AG09309 (cell line): Measurements from ENCODE around the gene RAPGEF2.

ENCODE experiments used
- DNase-seq: peaks from one replicate; pipeline ENCODE4 v3.0.0-alpha.2; 2010; ENCODE audit warnings: low read depth
- H3K4me3 ChIP-seq: 2 replicates; pipeline ENCODE4 v1.5.1; 2011; ENCODE audit warnings: mild to moderate bottlenecking, low read depth, low read length, moderate library complexity; ENCODE audit not compliant: control insufficient read depth
- CTCF ChIP-seq: IDR thresholded peaks from 2 replicates; pipeline ENCODE4 v1.5.1; 2011; ENCODE audit warnings: mild to moderate bottlenecking, low read depth, low read length, inconsistent platforms; ENCODE audit not compliant: insufficient read depth, control insufficient read depth; ENCODE audit errors: missing control alignments

The RAPGEF2 gene

GRCh38 chr4:159268607-159269006 lies 165.7 kb downstream of the RAPGEF2 start:
- no peak for TF ChIP-seq CTCF
- no peak overlapping the region for H3K4me3 ChIP-seq
- DNase-seq: no peak

- DNase-seq: no peak
- no peak overlapping the region for H3K4me3 ChIP-seq
- TF ChIP-seq CTCF: no peak
Measured at GRCh38 chr4:159269116-159269515, 166.2 kb downstream of the RAPGEF2 start.

- DNase-seq: no peak
- TF ChIP-seq CTCF: no peak
- no peak overlapping the region for H3K4me3 ChIP-seq
Measured at GRCh38 chr4:159269956-159270355, 167.1 kb downstream of the RAPGEF2 start.

- TF ChIP-seq CTCF: no peak
- H3K4me3 ChIP-seq: no peak overlapping the region
- DNase-seq: no peak
Measured at GRCh38 chr4:159271856-159272255, 169.0 kb downstream of the RAPGEF2 start.

- no peak for TF ChIP-seq CTCF
- no peak overlapping the region for H3K4me3 ChIP-seq
- DNase-seq: no peak
Measured at GRCh38 chr4:159272273-159273140, 169.6 kb downstream of the RAPGEF2 start.

- no peak for DNase-seq
- no peak for TF ChIP-seq CTCF
- no peak overlapping the region for H3K4me3 ChIP-seq
Measured at GRCh38 chr4:159273141-159273438, 170.2 kb downstream of the RAPGEF2 start.

- no peak for TF ChIP-seq CTCF
- DNase-seq: no peak
- H3K4me3 ChIP-seq: no peak overlapping the region
Measured at GRCh38 chr4:159273841-159274240, 171.0 kb downstream of the RAPGEF2 start.
